GM18868 (cell line): ENCODE results near the gene TSR3.

Source experiments
- ATAC-seq: cut with Tn5 transposase; IDR thresholded peaks from one replicate; pipeline ENCODE4 v1.9.1; 2021; ENCODE audit warnings: mild to moderate bottlenecking, moderate library complexity; ENCODE audit not compliant: unreplicated experiment

TSR3 gene

DNA sequence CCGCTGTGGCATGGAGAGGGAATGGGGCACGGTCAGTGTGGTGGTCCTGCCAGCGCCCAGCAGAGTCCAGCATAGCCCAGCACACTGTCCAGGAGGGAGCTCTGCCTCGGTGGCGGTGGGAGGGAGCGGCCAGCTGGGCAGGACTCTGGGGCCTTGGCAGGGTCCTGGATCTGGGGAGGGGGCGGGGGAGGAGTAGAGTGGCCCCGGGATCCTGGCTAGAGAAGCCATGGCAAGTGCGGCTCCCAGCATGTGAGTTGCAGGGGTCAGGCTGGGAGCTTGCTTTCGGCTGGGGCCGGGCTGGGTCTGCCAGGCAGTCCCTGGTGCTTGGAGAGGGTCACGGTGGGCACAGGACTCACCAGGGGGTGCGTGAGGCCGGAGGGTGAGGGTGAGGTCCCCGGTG, 3.9 kb upstream of the TSR3 start:
- no peak for ATAC-seq

DNA sequence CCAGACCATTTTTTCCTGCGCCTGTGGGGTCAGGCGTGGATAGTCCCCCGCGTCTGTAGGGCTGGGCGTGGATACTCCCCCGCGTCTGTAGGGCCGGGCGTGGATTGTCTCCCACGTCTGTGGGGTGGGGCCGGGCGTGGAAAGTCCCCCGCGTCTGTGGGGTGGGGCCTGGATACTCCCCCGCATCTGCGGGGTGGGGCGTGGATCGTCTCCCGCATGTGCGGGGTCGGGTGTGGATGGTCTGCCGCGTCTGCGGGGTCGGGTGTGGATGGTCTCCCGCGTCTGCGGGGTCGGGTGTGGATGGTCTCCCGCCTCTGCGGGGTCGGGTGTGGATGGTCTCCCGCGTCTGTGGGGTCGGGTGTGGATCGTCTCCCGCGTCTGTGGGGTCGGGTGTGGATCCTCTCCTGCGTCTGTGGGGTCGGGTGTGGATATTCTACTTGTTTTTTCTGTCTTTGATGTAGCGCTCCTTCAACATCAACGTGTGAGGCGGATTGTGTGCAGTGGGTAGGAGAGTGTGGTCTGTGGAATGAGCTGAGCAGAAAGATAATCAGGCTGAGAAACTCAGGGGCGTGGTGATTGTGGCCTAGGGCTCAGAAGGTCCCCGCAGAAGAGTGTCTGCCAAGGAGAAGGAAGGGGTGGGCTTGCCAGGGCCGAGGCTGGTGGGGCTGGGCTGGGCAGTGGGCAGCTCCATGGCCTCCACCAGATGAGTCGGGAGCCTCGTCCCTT, 3.3 kb upstream of the TSR3 start:
- ATAC-seq: no peak

DNA sequence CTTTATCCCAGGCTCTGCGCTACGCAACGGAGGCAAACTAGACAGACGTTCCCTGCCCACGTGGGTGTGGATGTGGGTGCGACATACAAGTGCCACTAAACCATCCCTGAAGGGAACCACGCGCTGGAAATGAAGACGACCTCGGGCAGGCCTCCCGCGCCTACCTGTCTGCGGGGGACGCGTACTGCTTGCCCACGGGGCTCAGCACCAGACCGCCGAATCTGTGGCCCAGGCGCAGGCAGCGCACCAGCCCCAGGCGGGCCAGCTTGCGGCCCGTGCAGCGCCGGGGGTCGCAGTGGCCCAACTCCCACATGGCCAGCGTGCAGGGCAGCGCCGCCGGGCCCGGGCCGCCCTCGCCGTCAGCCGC, 480 bp downstream of the TSR3 start:
- ATAC-seq: no peak

DNA sequence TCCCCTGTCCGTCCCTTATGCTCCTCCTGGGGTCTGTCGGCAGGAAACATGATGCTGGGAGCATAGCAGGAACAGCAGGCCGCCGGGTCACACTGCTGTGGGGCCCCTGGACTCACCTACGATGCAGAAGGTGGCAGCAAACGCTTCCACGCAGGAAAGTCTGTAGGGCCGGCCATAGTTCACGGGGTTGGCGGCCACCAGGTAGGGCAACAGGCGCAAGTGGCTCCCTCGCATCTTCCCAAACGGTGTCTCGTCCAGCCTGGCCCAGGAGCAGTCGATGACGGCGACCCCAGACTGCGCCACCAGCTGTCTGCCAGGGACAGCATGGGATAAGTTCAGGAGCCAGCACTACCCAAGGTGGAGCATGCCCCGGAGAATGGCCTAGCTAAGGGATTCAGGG, 987 bp downstream of the TSR3 start:
- ATAC-seq: no peak

DNA sequence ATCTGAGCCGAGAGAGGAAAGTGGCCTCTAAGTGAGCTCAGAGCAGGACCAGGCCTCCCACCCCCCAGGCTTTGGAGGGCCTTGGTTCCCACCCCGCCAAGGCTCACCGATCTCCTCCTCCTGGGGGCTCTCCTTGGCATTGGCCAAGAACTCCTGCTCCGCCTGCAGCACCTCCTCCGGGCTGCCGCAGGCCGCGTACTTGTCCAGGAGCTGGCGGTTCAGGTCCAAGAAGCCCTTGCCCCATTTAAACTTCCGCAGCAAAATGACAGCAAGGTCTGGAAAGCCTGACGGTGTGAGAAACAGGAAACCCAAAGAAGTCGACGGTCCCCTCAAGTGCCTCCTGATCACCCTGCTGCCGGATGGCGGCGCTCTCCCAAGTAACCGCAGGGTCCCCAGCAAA, 1.7 kb downstream of the TSR3 start:
- ATAC-seq: no peak

DNA sequence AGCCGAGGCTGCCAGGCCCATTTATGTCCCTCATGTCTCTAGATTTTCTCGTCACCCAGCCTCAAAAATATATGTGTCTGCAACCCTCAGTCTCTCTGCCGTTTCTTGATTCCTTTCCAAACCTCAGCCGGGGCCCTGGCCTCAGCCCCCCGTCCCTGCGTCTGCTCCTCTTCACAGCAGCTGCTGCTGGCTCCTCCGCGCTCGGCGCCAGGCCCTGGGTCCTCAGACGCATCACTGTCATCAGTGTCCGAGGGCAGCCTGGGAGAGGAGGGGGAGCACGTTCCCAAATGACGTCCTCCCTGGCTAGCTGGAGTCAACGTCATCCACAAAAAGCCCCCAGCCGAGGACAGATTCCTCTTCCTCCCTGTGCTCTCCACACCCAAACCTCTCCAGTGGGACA, 2.3 kb downstream of the TSR3 start:
- no peak for ATAC-seq

DNA sequence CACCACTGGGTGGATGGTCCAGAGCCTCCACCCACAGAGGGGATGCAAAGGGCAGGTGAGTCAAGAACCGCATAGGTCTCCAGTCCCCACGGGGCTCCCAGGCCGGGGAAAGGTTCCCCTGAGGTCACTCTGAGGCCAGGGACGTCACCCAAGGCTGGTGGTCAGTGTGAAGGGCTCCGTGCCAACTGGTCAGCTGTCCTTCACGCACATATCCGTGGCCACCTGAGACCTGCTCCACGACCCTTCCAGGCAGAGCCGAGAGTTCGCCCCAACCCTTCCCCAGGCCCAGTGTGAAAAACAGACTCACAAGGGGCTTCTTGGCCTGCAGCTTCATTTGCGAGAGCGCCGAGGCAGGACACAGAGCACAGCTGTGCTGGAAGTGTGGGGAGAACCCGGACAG, 2.8 kb downstream of the TSR3 start:
- ATAC-seq: no peak

DNA sequence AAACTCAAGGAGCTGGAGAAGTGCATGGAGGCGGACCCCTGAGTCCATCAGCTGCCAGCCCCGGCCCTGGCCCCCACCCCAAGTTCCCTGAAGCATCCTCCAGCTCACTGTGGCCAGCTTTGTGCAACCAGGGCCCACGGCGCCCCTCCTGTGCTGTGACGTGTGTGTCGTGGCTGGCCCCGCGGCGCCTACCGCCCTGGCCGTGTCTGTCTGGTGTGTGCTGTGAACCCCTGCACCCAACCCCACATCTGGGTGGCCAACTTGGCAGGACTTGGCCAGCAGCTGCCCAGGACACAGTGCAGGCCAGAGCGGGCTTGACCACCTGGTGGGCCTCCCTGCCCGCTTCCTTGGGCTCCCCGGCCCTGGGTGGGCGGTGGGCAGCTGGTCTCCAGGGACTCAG, 3.2 kb downstream of the TSR3 start:
- ATAC-seq: no peak

DNA sequence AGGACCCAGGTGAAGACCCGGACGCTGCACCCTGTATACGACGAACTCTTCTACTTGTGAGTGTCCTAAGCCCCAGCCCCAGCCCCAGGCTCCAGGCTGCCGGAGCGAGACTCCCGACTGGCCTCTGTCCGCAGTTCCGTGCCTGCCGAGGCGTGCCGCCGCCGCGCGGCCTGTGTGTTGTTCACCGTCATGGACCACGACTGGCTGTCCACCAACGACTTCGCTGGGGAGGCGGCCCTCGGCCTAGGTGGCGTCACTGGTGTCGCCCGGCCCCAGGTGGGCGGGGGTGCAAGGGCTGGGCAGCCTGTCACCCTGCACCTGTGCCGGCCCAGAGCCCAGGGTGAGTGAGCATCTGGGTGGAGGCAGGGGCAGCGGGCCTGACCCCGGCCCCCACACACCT, 3.7 kb downstream of the TSR3 start:
- no peak for ATAC-seq

DNA sequence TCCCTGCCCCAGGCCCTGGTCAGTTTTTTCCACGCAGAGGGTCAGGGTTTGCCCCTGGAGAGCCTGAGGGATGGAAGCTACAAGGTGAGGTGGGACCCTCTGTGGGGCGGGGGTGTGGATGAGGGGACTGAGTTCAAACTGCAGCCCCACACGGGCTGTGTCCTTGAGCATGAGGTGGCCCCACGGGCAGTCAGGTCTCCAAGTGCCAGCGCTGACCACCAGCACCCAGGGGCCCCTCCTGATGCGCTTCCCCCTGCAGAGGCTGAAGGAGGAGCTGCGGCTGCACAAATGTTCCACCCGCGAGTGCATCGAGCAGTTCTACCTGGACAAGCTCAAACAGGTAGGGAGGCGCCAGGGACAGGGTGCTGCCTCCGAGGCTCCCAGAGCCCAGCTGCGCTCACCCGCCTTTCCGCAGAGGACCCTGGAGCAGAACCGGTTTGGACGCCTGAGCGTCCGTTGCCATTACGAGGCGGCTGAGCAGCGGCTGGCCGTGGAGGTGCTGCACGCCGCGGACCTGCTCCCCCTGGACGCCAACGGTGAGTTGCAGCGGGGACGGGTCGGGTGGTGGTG, 4.3 kb downstream of the TSR3 start:
- ATAC-seq: no peak

DNA sequence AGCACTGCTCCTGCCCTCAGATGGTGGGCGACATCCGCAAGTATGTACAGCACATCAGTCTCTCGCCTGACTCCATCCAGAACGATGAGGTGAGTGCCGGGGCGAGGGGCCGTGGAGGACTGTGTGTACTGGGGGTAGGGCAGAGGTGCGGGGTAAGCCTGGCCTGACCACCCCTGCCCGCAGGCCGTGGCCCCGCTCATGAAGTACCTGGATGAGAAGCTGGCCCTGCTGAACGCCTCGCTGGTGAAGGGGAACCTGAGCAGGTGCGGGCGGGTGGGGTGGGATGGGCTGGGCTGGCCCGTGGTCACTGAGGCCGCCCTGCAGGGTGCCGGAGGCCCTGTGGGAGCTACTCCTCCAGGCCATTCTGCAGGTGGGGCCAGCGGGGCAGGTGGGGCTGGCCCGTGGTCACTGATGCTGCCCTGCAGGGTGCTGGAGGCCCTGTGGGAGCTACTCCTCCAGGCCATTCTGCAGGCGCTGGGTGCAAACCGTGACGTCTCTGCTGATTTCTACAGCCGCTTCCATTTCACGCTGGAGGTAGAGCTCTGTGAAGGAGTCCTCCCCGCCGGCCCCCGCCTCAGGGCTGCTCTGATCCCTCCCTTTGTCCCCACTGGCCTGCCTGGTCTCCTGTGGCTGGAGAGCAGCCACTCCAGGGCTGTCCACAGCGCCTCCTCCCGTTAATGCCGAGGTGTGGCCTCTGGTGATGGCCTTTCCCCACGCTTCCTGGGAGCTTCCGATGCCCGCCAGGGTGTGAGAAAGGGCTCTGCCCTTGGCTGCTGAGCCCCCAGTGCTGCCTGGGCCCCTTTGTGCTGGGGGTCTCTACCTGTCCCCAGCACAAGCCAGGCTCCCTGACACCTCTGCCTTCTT, 5.0 kb downstream of the TSR3 start:
- ATAC-seq: no peak

DNA sequence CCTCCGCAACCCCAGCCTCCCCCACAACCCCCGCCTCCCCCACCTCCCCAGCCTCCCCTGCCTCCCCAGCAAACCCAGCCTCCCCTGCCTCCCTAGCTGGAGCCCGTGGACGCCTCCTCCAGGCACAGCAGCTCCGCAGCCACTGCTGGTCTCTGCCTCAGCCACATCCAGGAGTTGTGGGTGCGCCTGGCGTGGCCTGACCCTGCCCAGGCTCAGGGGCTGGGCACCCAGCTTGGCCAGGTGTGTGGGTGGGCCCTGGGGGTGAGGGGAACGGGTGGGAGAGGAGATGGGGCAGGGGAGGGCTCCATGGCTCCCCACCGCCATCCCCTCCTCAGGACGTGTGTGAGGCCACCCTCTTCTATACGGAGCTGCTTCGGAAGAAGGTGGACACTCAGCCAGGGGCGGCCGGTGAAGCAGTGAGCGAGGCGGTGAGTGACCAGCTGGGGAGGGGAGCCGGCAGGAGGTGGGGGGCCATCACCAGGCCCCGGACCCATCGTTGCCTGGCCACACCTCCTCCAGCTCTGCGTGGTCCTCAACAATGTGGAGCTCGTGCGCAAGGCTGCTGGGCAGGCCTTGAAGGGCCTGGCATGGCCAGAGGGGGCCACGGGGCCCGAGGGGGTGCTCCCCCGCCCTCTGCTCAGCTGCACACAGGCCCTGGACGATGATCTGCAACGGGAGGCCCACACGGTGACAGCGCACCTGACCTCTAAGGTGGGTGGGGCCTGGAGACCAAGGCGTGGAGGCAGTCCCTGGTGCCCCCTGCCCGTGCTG, 5.8 kb downstream of the TSR3 start:
- no peak for ATAC-seq

DNA sequence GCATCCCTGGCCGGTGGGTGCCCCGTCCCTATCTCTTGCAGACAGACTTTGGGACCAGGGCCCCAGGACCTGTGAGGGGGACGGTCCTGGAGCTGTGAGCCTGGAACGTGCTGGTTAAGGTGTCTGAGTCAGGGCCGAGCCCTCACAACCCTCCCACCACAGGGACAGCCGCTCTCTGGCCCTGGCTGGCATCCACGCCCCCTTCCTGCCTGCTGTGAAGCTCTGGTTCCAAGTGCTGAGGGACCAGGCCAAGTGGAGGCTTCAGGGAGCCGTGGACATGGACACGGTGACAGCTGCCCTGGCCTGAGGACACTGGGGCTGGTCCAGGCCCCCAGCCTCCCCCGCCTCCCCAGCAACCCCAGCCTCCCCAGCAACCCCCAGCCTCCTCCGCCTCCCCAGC, 6.6 kb downstream of the TSR3 start:
- no peak for ATAC-seq

DNA sequence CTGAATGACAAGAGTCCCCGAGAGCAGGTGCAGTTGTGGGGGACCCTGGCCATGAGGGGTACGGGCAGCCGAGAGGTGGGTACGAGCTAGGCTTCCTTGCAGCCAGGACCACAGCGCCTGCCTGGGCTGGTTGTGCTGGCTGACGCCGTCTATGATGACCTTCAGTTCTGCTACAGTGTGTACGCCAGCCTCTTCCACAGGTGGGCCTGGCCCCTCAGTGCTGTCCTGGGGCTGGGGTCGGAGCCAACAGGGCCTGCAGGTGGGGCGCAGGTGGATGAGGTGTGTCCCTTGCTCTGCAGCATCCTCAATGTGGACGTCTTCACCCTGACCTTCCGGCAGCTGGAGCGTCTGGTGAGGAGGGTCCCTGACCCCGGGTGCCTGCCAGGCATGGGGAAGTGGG, 7.2 kb downstream of the TSR3 start:
- no peak for ATAC-seq

DNA sequence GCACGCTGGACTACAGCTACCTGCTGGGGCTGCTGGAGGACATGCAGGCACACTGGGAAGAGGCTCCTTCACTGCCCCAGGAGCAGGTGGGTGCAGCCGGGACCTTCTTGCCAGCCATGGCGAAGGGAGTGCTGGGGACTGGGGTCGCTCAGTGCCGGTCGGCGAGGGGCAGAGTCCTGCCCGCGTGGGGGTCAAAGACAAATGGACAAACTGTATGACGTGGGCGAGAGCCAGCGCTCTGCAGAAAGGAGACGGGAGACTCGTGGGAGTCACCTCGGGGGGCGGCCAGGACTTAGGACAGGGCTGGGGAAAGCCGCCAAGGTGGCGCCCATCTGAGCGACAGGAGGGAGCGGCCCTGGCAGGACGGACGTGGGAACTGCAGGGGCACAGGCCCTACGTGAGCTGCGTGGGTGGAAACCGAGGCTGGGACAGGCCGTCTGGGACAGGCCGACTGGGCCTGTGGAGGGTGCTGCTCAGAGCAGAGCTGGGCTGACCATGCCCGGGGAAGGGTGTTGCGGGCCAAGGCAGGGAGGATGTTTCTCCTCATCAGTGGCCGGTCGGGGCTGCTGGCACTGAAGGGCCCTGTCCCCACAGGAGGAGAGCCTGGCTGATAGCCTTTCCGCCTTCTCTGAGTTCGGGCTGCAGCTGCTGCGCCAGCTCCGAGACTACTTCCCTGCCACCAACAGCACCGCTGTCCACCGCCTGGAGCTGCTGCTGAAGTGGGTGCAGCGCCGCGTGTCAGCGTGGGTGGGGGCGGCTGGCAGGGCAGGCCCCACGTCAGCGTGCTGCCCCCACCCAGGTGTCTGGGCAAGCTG, 8.0 kb downstream of the TSR3 start:
- no peak for ATAC-seq

DNA sequence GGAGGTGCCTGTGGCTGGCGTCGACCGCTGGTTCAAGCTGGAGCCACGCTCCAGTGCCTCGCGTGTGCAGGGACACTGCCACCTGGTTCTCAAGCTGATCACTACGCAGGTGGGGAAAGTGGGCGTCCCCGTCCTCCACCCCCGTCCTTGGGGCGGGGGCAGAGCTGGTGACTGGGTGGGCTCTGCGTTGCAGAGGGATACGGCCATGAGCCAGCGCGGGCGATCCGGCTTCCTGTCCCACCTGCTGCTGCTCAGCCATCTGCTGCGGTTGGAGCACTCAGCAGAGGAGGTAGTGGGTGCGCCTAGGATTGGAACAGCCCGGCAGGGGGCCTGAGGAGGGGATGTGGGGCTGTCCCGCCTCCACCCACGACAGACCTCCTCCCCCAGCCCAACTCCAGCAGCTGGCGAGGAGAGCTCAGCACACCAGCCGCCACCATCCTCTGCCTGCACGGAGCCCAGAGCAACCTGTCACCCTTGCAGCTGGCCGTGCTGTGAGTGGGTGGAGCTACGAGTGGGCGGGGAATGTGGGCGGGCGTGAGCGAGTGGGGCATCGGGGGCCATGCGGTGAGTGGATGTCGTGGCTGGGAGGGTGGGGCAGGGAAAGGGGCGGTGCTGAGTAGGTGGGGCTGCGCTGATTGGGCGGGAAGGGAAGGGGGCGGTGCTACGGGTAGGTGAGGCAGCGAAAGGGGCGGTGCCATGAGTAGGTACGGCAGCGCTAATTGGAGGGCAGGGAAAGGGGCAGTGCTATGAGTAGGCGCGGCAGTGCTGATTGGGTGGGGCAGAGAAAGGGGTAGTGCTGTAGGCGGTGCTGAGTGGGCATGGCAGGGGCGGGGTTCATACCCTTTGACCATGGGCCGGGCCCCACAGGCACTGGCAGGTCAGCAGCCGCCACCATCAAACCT, 8.9 kb downstream of the TSR3 start:
- ATAC-seq: peak; percentile 91

DNA sequence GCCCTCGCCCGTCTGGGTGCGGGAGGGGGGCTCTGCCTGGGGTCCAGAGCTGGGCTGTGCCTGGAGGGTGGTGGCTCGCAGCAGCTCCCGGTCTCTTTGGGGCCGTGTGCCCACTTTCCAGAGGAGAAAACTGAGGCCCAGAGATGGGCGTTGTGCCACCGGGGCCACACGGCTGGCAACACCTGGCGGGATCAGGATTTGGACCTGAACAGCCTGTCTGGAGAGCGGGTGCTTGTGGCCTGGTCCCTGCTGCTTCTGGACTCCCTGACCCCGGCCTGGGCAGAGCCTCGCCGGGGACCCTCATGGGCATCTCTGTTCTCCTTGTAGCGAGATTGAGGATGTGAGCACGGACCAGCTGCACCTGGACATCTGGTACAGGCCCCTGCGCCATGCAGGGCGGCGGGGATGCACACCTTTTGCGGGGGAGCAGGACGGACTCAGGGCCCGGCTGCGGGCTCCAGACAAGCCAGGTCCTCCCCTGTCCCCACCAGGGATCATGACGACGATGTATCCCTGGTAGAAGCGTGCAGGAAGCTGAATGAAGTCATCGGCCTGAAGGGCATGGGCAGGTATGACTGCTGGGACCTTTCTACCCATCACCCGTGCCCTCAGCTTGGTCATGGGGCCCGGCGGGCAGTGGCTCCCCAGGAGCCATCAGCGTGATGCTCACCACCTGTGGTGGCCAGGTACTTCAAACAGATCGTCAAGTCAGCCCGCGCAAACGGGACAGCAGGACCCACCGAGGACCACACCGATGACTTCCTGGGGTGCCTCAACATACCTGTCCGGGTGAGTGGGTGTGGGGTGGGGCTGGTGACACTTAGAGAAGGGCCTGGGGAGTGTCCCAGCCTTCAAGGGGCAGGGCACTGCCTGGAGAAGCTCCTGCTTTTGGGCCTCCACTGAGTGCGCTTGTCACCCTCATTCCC, 9.9 kb downstream of the TSR3 start:
- no peak for ATAC-seq

DNA sequence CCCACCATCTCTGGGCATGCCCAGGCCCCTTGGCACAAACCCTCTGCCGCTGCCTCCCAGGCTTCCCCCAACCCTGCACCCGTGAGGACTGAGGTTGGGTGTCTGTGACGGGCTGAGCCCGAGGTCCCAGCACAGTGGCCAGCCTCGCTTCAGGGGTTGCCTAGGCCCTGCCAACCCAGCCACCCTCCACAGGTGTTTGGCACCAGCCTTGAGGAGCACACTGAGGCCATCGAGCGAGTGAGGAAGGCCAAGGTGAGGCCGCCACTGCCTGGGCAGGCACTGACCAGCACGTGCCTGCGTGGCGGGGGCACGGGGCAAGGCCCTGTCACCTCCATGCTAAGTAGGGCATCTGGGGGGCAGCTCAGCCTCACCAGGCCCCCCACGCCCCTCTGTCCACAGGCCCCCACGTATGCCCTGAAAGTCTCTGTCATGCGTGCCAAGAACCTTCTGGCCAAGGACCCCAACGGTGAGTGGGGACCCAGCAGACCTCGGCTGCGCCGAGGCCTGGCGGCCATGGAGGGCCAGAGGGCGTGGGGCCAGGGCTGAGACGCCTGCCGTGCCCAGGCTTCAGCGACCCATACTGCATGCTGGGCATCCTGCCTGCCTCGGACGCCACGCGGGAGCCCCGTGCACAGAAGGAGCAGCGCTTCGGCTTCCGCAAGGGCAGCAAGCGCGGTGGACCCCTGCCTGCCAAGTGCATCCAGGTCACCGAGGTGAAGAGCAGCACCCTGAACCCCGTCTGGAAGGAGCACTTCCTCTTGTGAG, 10.8 kb downstream of the TSR3 start:
- ATAC-seq: no peak
